Ovary (tissue), 9 donors: ENCODE measurements around the gene ADAMTS12. TPM values are rescaled to one million over a fixed set of nuclear protein-coding genes. Genes with fewer than 3 reads are reported as not detected.

Experiments
- DNase-seq, 5 donors: peaks; one replicate each; pipeline ENCODE4 v3.0.0-alpha.2; 2019 to 2020
- H3K27ac ChIP-seq, 2 donors: fragments of 200-600 bp; one replicate each; pipeline versions ENCODE4 v1.5.1 to v1.8.0; 2019 to 2022
- H3K27me3 ChIP-seq: fragments of 200-600 bp; one replicate; pipeline ENCODE4 v1.8.0; 2022
- H3K36me3 ChIP-seq: fragments of 200-600 bp; sonication (generic); one replicate; pipeline ENCODE4 v1.5.1; 2019
- H3K4me1 ChIP-seq: one replicate; pipeline ENCODE4 v1.8.1; 2013; ENCODE audit warnings: mild to moderate bottlenecking, moderate library complexity; ENCODE audit not compliant: insufficient read depth
- H3K4me3 ChIP-seq: fragments of 200-600 bp; sonication (generic); one replicate; pipeline ENCODE4 v1.5.1; 2017
- H3K9me3 ChIP-seq, 2 donors: fragments of 200-600 bp in 1 of 2; sonication (generic) in 1 of 2; one replicate each; pipeline versions ENCODE4 v1.5.1 to v1.8.1; 2013 to 2019; ENCODE audit warnings: mild to moderate bottlenecking in 1 of 2, moderate library complexity in 1 of 2
- EP300 ChIP-seq: sonication (generic); formaldehyde crosslinking; IDR thresholded peaks from one replicate; pipeline ENCODE4 v1.6.1; 2017; ENCODE audit warnings: antibody characterized with exemption
- POLR2A ChIP-seq: fragments of 450-650 bp; IDR thresholded peaks from one replicate; pipeline ENCODE4 v1.6.1; 2017; ENCODE audit warnings: antibody characterized with exemption, mild to moderate bottlenecking, moderate library complexity
- WGBS, 3 donors: extraction: QIAGEN DNeasy Blood & Tissue Kit in 1 of 3; methylation state at CpG; one replicate each; pipeline versions ENCODE4 v1.1.5 to v1.1.7; 2013 to 2017; 5-methylcytosine and 5-hydroxymethylcytosine counted together
- intact Hi-C, 4 donors: fragments of 100-400 bp; cut with DNase I; formaldehyde crosslinking; loops; one replicate each; pipeline versions ENCODE4 v1.11.0 to v1.15.1; 2022 to 2023
- polyA plus RNA-seq, 2 donors: library from polyadenylated mRNA; stranded (reverse); fragments of 200-250 nt in 1 of 2; fragments of 350-450 nt in 1 of 2; fragmentation: Illumina TruSeq in 1 of 2; extraction: RNeasy Lipid Tissue Mini Kit (QIAGEN cat#74804) in 1 of 2; gene quantifications; one replicate each; pipeline ENCODE4 v1.2.3, GENCODE V29; 2013 to 2014
- total RNA-seq, 7 donors: library from RNA; depleted of rRNA in 2 of 7; stranded (reverse); fragments of >200 nt in 2 of 7; fragmentation: NEBNext Ultra II Directional in 3 of 7; extraction: Animal tissue kit (Norgen Biotek cat#: 25700) in 3 of 7; gene quantifications; one replicate each; pipeline versions ENCODE4 v1.1.0 to v1.2.4, GENCODE V29; 2016 to 2023
- TF ChIP-seq, protein P1 (sequence below), 3 donors: fragments of 450-650 bp in 2 of 3; fragments of 200-600 bp in 1 of 3; IDR thresholded peaks; one replicate each; pipeline versions ENCODE4 v1.5.1 to v1.8.0; 2016 to 2022; ENCODE audit warnings: antibody characterized with exemption in 3 of 3, mild to moderate bottlenecking in 1 of 3
- donor health status: DM: no; HTN: no; CAD: no; lungs with moderate emphysema.
- donor health status: DM: no; HTN: no; CAD: no.
- donor health status: Bipolar disorder and iron deficiency.
- donor health status: DM: yes; HTN: yes; CAD: no.
- donor health status: DM: no; HTN: no; CAD: no.
- donor health status: DM: yes; HTN: yes; CAD: no.

The ADAMTS12 gene
- total and polyA plus RNA-seq, 9 donors = 2.9 to 9.8 (median 5.5) TPM

DNA sequence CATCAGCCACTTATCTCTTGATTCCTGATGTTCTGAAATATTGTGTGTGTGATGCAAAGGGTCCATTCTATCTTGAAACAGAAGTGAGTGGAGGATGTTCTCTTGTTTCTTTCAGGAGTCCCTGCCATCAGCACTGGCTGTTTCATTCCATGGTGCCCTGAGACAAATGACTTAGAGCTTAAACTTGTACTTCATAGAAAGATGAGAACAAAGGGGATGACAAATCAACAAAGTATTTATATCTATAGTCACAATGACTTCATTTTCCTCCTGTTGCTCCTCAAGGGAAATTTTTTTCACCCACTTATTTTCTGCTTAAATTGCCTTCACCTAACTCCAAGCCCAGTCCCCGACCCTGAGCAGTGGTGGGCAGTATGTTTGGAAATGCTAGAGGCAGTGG is 279.4 kb downstream of the ADAMTS12 start:
- intact Hi-C loops = no loop called here
- Histone ChIP-seq H3K9me3 (no peaks in the 10 kb centered on the region), H3K27me3 (no peaks in the 10 kb centered on the region), H3K4me3 (no peak overlapping the region), H3K36me3 (no peaks in the 10 kb centered on the region), H3K27ac (no peak overlapping the region), H3K4me1 (no peaks in the 10 kb centered on the region)
- no peak for DNase-seq
- WGBS, 3 donors = 73 to 87% (median 81%) methylated on average over 1 of the region's 1 CpG
- TF ChIP-seq EP300 (no peak), POLR2A (no peak)
- TF ChIP-seq, protein P1, sequence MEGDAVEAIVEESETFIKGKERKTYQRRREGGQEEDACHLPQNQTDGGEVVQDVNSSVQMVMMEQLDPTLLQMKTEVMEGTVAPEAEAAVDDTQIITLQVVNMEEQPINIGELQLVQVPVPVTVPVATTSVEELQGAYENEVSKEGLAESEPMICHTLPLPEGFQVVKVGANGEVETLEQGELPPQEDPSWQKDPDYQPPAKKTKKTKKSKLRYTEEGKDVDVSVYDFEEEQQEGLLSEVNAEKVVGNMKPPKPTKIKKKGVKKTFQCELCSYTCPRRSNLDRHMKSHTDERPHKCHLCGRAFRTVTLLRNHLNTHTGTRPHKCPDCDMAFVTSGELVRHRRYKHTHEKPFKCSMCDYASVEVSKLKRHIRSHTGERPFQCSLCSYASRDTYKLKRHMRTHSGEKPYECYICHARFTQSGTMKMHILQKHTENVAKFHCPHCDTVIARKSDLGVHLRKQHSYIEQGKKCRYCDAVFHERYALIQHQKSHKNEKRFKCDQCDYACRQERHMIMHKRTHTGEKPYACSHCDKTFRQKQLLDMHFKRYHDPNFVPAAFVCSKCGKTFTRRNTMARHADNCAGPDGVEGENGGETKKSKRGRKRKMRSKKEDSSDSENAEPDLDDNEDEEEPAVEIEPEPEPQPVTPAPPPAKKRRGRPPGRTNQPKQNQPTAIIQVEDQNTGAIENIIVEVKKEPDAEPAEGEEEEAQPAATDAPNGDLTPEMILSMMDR (IDR thresholded peaks at IDR 0.05) = no peak

DNA sequence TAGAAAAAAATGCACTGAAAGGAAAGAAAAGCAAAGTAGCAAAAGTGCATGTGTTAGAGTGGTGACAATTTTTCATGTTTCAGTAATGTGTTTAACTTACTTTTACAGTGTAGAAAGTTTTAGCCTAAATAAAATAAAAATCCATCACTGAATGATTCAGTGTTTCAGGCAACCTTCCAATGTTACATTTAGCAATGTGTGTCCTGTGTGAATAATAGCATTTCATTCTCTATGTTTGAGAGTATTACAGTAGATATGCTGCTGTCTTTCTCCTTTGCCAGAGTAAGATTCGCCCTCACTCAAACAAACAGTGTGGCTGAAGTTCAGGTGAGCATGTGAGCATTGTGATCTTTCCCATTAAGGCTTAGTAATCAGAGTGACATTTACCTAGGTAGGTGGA is 279.9 kb downstream of the ADAMTS12 start:
- intact Hi-C loops = no loop called here
- Histone ChIP-seq H3K4me3 (no peak overlapping the region), H3K27ac (no peak overlapping the region), H3K36me3 (no peaks in the 10 kb centered on the region), H3K4me1 (no peaks in the 10 kb centered on the region), H3K9me3 (no peaks in the 10 kb centered on the region), H3K27me3 (no peaks in the 10 kb centered on the region)
- DNase-seq = no peak
- TF ChIP-seq POLR2A (no peak), EP300 (no peak)
- TF ChIP-seq, protein P1 (IDR thresholded peaks at IDR 0.05) = no peak
- 39 to 70% (median 48%) methylated on average over 1 of the region's 1 CpG for WGBS, 3 donors

- Histone ChIP-seq H3K4me1 (no peaks in the 10 kb centered on the region), H3K36me3 (no peaks in the 10 kb centered on the region), H3K4me3 (no peak overlapping the region), H3K27me3 (no peaks in the 10 kb centered on the region), H3K27ac (no peak overlapping the region), H3K9me3 (no peaks in the 10 kb centered on the region)
- 33 to 45% (median 45%) methylated on average over 8 of the region's 8 CpGs for WGBS, 3 donors
- intact Hi-C loops = no loop called here
- DNase-seq = no peak
- TF ChIP-seq, protein P1 (IDR thresholded peaks at IDR 0.05) = no peak
- TF ChIP-seq EP300 (no peak), POLR2A (no peak)
Observed at GRCh38 chr5:33608344-33609041, 283.3 kb downstream of the ADAMTS12 start.

DNA sequence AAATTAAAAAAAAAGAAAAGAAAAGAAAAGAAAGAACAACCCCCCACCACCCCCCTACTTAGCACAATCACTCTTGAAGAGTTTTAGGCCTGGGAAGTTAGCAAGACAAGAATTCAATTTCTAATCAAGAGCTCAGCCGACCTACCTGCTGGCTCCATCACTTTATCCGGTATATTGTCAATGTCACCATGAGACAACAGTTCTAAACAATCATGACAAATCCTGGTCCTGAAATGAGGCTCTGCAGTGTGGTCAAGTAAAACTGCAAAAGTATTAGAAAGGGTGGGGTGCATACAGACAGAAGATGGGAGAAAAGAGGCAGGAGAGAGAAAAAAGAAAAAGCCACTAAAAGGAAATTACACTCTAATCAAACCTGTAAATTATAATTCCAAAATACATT is 287.3 kb downstream of the ADAMTS12 start:
- TF ChIP-seq POLR2A = no peak
- TF ChIP-seq, protein P1 (IDR thresholded peaks at IDR 0.05) = no peak
- TF ChIP-seq EP300 = no peak
- Histone ChIP-seq H3K27me3 (no peaks in the 10 kb centered on the region), H3K27ac (no peak overlapping the region), H3K4me3 (no peak overlapping the region), H3K9me3 (no peaks in the 10 kb centered on the region), H3K36me3 (no peaks in the 10 kb centered on the region), H3K4me1 (no peaks in the 10 kb centered on the region)
- WGBS, 3 donors = 93 to 98% (median 96%) methylated on average over 2 of the region's 2 CpGs
- intact Hi-C loops = no loop called here
- DNase-seq = no peak
